Esophagus squamous epithelium (tissue), 4 donors: Measurements from ENCODE around the gene CEPT1.

Experiments used
- POLR2A ChIP-seq, 4 donors: fragments of 450-650 bp; IDR thresholded peaks; one replicate each; pipeline ENCODE4 v1.6.1; 2017; ENCODE audit warnings: antibody characterized with exemption in 4 of 4, mild to moderate bottlenecking in 4 of 4, moderate library complexity in 3 of 4
- TF ChIP-seq, protein P1 (sequence below), 6 experiments: fragments of 450-650 bp in 4 of 6; fragments of 200-600 bp in 2 of 6; sonication (generic) in 2 of 6; IDR thresholded peaks; one replicate each; pipeline ENCODE4 v1.5.1; 2016 to 2019; ENCODE audit warnings: antibody characterized with exemption in 6 of 6, mild to moderate bottlenecking in 4 of 6, moderate library complexity in 4 of 6

DNA sequence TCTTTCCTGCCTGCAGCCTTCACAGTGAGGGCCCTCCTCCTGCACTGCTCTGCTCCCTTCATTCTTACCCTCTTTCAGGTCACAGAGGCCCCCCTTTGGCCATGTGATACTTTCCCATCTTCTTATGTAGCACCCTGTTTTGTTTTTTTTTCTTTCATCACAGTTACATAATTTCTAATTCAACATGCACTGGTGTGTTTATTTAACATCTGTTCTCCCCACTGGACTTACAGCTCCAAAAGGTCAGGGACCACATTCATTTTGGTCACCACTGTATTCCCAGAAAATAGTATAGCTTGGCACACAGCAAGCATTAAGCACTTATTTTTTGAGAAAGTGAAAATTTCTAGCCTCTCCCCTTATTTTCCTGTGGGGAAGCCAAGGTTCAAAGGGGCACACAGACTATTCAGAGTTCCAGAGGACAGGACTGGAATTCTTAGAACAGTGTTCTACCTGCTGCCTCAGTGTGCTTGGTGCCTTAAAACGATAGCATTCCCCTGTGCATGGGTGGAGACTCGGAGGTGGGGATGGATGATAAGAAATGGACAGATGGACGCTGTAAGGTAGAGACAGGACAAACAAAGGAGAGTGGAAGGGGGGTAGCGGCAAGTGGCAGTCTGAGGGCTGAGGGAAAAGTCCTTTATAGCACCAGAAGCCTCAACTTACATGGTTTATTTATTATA is 55.1 kb downstream of the CEPT1 start:
- TF ChIP-seq, protein P1, sequence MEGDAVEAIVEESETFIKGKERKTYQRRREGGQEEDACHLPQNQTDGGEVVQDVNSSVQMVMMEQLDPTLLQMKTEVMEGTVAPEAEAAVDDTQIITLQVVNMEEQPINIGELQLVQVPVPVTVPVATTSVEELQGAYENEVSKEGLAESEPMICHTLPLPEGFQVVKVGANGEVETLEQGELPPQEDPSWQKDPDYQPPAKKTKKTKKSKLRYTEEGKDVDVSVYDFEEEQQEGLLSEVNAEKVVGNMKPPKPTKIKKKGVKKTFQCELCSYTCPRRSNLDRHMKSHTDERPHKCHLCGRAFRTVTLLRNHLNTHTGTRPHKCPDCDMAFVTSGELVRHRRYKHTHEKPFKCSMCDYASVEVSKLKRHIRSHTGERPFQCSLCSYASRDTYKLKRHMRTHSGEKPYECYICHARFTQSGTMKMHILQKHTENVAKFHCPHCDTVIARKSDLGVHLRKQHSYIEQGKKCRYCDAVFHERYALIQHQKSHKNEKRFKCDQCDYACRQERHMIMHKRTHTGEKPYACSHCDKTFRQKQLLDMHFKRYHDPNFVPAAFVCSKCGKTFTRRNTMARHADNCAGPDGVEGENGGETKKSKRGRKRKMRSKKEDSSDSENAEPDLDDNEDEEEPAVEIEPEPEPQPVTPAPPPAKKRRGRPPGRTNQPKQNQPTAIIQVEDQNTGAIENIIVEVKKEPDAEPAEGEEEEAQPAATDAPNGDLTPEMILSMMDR (IDR thresholded peaks at IDR 0.05), result no peak
- TF ChIP-seq POLR2A (IDR thresholded peaks at IDR 0.05), result no peak
